ENCODE data around the gene LSM12. TPM values are rescaled to one million over a fixed set of nuclear protein-coding genes. Genes with fewer than 3 reads are reported as not detected.

LSM12 gene
- polyA plus RNA-seq, 1 of the 3 experiments (the other 2 are of a cell fraction) = 26.6 TPM

- TF ChIP-seq, protein P1, sequence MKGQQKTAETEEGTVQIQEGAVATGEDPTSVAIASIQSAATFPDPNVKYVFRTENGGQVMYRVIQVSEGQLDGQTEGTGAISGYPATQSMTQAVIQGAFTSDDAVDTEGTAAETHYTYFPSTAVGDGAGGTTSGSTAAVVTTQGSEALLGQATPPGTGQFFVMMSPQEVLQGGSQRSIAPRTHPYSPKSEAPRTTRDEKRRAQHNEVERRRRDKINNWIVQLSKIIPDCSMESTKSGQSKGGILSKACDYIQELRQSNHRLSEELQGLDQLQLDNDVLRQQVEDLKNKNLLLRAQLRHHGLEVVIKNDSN (IDR thresholded peaks at IDR 0.05; ENCODE audit: borderline replicate concordance, low read depth) = peak; percentile 98
- TF ChIP-seq TCF12 (IDR thresholded peaks at IDR 0.05) (no peak; the same call in 1 of the 2 replicates), CHD2 (IDR thresholded peaks at IDR 0.05; ENCODE audit: low read length, partially characterized antibody) (peak; percentile 69), EZH2phosphoT487 (IDR thresholded peaks at IDR 0.05; ENCODE audit: borderline replicate concordance, low read depth) (no peak), EP300 (IDR thresholded peaks at IDR 0.05; ENCODE audit: borderline replicate concordance in 1 of 2, low read depth in 1 of 2, low read length in 1 of 2) (peak; percentile 39 to 47; a peak in 2 of 4 replicates), POLR2AphosphoS5 (IDR thresholded peaks at IDR 0.05; ENCODE audit: low read depth, low read length) (peak; percentile 91), SMC3 (IDR thresholded peaks at IDR 0.05; ENCODE audit: low read depth, low read length) (no peak; the same call in 1 of the 2 replicates), RXRA (IDR thresholded peaks at IDR 0.05; ENCODE audit: borderline replicate concordance, low read depth) (no peak), TEAD4 (IDR thresholded peaks at IDR 0.05; ENCODE audit: borderline replicate concordance, insufficient read depth) (no peak), FOSL2 (IDR thresholded peaks at IDR 0.05; ENCODE audit: borderline replicate concordance, low read depth) (no peak), NFIC (IDR thresholded peaks at IDR 0.05; ENCODE audit: borderline replicate concordance) (no peak), ELF1 (IDR thresholded peaks at IDR 0.05) (peak; percentile 93), YY1 (IDR thresholded peaks at IDR 0.05; ENCODE audit: low read depth) (peak; percentile 65; the same call in 1 of the 2 replicates)
- TF ChIP-seq, protein P2, sequence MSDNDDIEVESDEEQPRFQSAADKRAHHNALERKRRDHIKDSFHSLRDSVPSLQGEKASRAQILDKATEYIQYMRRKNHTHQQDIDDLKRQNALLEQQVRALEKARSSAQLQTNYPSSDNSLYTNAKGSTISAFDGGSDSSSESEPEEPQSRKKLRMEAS (IDR thresholded peaks at IDR 0.05; ENCODE audit: low read depth) = peak; percentile 100
Observed at GRCh38 chr17:44070455-44071197, 4.2 kb upstream of the LSM12 start, which contains the start of gene G6PC3 (continued).

GRCh38 chr17:44069974-44070454, 3.5 kb upstream of the LSM12 start:
- Histone ChIP-seq H3K9ac (peak overlapping the region; percentile 63), H3K27ac (ENCODE audit: low read depth in 2 of 2, low read length in 1 of 2) (peak overlapping the region; percentile 92 to 96), H3K79me2 (ENCODE audit: insufficient read depth) (peaks cover 56% of the 10 kb centered on the region), H4K20me1 (ENCODE audit: insufficient read depth) (peaks cover 2% of the 10 kb centered on the region; the same call in 1 of the 2 replicates), H3K9me2 (no peaks in the 10 kb centered on the region), H3K27me3 (ENCODE audit: insufficient read depth) (no peaks in the 10 kb centered on the region), H3K4me3 (ENCODE audit: low read depth in 2 of 2, low read length in 1 of 2) (peak overlapping the region; percentile 43 to 82), H3K9me3 (no peaks in the 10 kb centered on the region), H2AFZ (ENCODE audit: low read depth) (peak overlapping the region; percentile 76), H3F3A (replicated peaks; ENCODE audit: insufficient read depth) (peaks cover 18% of the 10 kb centered on the region), H3K36me3 (replicated peaks in 1 of 2; ENCODE audit: control insufficient read depth in 1 of 2, insufficient read depth in 2 of 2, low read length in 1 of 2) (peaks cover 3 to 12% of the 10 kb centered on the region in 2 experiments), H3K4me2 (peak overlapping the region; percentile 95), H3K4me1 (ENCODE audit: control insufficient read depth in 1 of 2, insufficient read depth in 2 of 2, low read depth in 1 of 2, low read length in 1 of 2) (peaks cover 9 to 11% of the 10 kb centered on the region in 2 experiments)
- CTCF ChIA-PET = interaction anchor here (1.0 to 2.3 kb wide), 5 partner anchors 17 to 140 kb away, joined by 3 to 9 read pairs (median 3); no protein-coding TSS in a partner anchor
- WGBS (ENCODE audit: low lambda C conversion rate) = 49% methylated on average over 7 of the region's 7 CpGs
- POLR2A ChIA-PET = interaction anchor here (0.6 to 1.2 kb wide), 2 partner anchors 41 to 116 kb away, joined by 3 read pairs; no protein-coding TSS in a partner anchor
- DNase-seq = no peak
- TF ChIP-seq GATA2 (CRISPR knock-in tag; IDR thresholded peaks at IDR 0.05) (peak; percentile 7; the same call in 1 of the 2 replicates), NRF1 (IDR thresholded peaks at IDR 0.05; ENCODE audit: low read depth, low read length) (no peak), FOXM1 (IDR thresholded peaks at IDR 0.05; ENCODE audit: low read depth) (no peak), FOSL2 (IDR thresholded peaks at IDR 0.05; ENCODE audit: borderline replicate concordance, low read depth) (no peak)
